NB4 (cell line): ENCODE results near the gene TRMT10C.

Experiments
- CTCF ChIP-seq: IDR thresholded peaks from one replicate; pipeline ENCODE4 v1.5.1; 2012; ENCODE audit warnings: low read depth, low read length
- MYC ChIP-seq: IDR thresholded peaks from 2 replicates; pipeline ENCODE4 v1.6.1; 2011; ENCODE audit warnings: low read depth, low read length
- POLR2A ChIP-seq: IDR thresholded peaks from 2 replicates; pipeline ENCODE4 v1.6.1; 2011; ENCODE audit warnings: mild to moderate bottlenecking; ENCODE audit not compliant: insufficient read length; ENCODE audit errors: extremely low read depth

- TF ChIP-seq POLR2A = no peak
- no peak for TF ChIP-seq CTCF
- no peak for TF ChIP-seq MYC
These were observed 53.9 kb downstream of the TRMT10C start for GRCh38 chr3:101615525-101615924.
